ENCODE measurements around the gene LRP5. TPM values are rescaled to one million over a fixed set of nuclear protein-coding genes. Genes with fewer than 3 reads are reported as not detected.

LRP5 gene
- total RNA-seq, 2 experiments from 2014 or later = 2.0 to 2.9 TPM

- Mint-ChIP-seq H3K27me3 (no peaks in the 10 kb centered on the region), H3K36me3 (ENCODE audit: low read depth) (peaks cover 47% of the 10 kb centered on the region), H3K4me3 (no peak overlapping the region), H3K9me3 (no peaks in the 10 kb centered on the region), H3K4me1 (ENCODE audit: low read depth) (peaks cover 73% of the 10 kb centered on the region), H3K27ac (no peak overlapping the region)
- ChIA-PET CTCF (no interaction called here), POLR2A (interaction anchor here (0.8 kb wide), 1 partner anchor 269 kb away, joined by 3 read pairs; no protein-coding TSS in a partner anchor)
- no peak for TF ChIP-seq CTCF (IDR thresholded peaks at IDR 0.05)
- peaks cover 25% of the 10 kb centered on the region for H3K4me1 ChIP-seq (ENCODE audit: insufficient read depth, low read length)
- no peak overlapping the region for H3K4me3 ChIP-seq (ENCODE audit: low read length)
- no peak for ATAC-seq (ENCODE audit: poor library complexity)
- H3K27me3 ChIP-seq (ENCODE audit: control insufficient read depth in 1 of 2, insufficient read depth in 2 of 2, low read length in 2 of 2) = no peaks in the 10 kb centered on the region
- H3K9me3 ChIP-seq (ENCODE audit: control insufficient read depth in 1 of 2, insufficient read depth in 1 of 2, low read length in 2 of 2) = no peaks in the 10 kb centered on the region
- peaks cover 4% of the 10 kb centered on the region for H3K36me3 ChIP-seq (ENCODE audit: insufficient read depth, low read length)
- H3K27ac ChIP-seq (ENCODE audit: low read depth in 1 of 2, low read length in 2 of 2) = no peak overlapping the region
- intact Hi-C loops (cut with DNase I, micrococcal nuclease) = no loop called here
- DNase-seq = no peak
These were observed 167.0 kb downstream of the LRP5 start for GRCh38 chr11:68479390-68479789.

DNA sequence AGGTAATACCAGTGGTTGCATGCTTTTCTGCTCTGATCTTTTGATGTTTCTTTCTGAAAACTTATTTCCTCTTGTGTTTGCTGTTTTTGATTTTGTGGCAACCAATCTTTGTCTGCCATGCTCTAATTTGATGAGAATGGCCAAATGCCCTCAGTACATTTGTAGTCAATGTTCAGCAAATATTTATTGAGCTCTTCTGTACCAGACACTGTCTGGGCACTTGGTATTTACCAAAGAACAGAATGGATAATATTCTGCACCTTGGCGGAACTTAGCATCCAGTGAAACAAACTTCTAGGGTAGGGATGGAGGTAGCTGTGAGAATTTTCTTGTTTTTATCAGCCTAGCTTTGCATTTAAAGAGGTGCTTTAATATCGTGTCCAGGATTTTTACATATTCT is 167.8 kb downstream of the LRP5 start:
- Histone ChIP-seq H3K27me3 (ENCODE audit: control insufficient read depth in 1 of 2, insufficient read depth in 2 of 2, low read length in 2 of 2) (no peaks in the 10 kb centered on the region), H3K4me1 (ENCODE audit: insufficient read depth, low read length) (peaks cover 25% of the 10 kb centered on the region), H3K36me3 (ENCODE audit: insufficient read depth, low read length) (peaks cover 4% of the 10 kb centered on the region), H3K9me3 (ENCODE audit: control insufficient read depth in 1 of 2, insufficient read depth in 1 of 2, low read length in 2 of 2) (no peaks in the 10 kb centered on the region), H3K27ac (ENCODE audit: low read depth in 1 of 2, low read length in 2 of 2) (no peak overlapping the region), H3K4me3 (ENCODE audit: low read length) (no peak overlapping the region)
- POLR2A ChIA-PET = no interaction called here
- Mint-ChIP-seq H3K4me1 (ENCODE audit: low read depth) (peaks cover 79% of the 10 kb centered on the region), H3K27me3 (no peaks in the 10 kb centered on the region), H3K36me3 (ENCODE audit: low read depth) (peaks cover 42% of the 10 kb centered on the region), H3K4me3 (peak overlapping the region; percentile 49), H3K9me3 (no peaks in the 10 kb centered on the region), H3K27ac (peak overlapping the region; percentile 25)
- intact Hi-C loops (cut with DNase I, micrococcal nuclease) = no loop called here
- DNase-seq (no peak), ATAC-seq (ENCODE audit: poor library complexity) (no peak)
- CTCF ChIA-PET = no interaction called here
- TF ChIP-seq CTCF (IDR thresholded peaks at IDR 0.05) = no peak

DNA sequence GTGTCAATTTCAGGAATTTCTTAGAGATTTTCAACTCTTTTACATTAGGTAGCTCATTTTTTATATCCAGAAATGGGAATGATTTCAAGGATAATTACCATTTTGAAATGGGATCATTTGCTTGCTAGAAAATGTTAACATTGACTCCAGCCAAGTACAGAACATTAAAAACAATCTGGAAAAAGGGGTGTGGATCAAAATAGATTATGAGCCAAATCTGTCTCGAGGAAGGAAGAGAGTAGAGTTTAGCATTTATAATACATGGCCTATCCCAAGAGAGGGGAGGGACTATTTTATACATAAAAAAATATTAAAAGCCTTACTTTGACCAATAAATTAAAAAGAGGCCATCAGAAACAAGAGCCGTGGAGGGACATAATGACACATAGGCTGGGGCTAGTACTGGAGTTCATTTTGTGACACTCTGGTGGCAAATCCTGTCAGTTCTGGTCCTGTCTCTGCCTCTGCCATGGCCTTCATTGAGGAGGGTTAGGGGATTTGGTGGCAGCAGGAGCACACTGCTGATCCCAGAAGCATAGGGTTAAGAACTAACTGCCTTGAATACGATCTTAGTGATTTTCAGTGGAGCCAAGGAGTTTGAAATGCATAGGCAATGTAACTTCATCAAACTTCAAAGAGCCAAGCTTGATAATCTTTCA is 168.6 kb downstream of the LRP5 start:
- Histone ChIP-seq H3K36me3 (ENCODE audit: insufficient read depth, low read length) (peaks cover 4% of the 10 kb centered on the region), H3K9me3 (ENCODE audit: control insufficient read depth in 1 of 2, insufficient read depth in 1 of 2, low read length in 2 of 2) (no peaks in the 10 kb centered on the region), H3K27ac (ENCODE audit: low read depth in 1 of 2, low read length in 2 of 2) (no peak overlapping the region), H3K4me3 (ENCODE audit: low read length) (no peak overlapping the region), H3K4me1 (ENCODE audit: insufficient read depth, low read length) (peaks cover 30% of the 10 kb centered on the region), H3K27me3 (ENCODE audit: control insufficient read depth in 1 of 2, insufficient read depth in 2 of 2, low read length in 2 of 2) (no peaks in the 10 kb centered on the region)
- ATAC-seq (ENCODE audit: poor library complexity) = no peak
- peaks cover 84% of the 10 kb centered on the region for H3K4me1 Mint-ChIP-seq (ENCODE audit: low read depth)
- no peak for TF ChIP-seq CTCF (IDR thresholded peaks at IDR 0.05)
- H3K27ac Mint-ChIP-seq = peak overlapping the region; percentile 41
- intact Hi-C loops (cut with DNase I, micrococcal nuclease) = no loop called here
- no peak for DNase-seq
- H3K4me3 Mint-ChIP-seq = no peak overlapping the region
- H3K36me3 Mint-ChIP-seq (ENCODE audit: low read depth) = peaks cover 41% of the 10 kb centered on the region
- CTCF ChIA-PET = interaction anchor here (0.9 to 1.0 kb wide), 2 partner anchors 10 to 14 kb away, joined by 3 read pairs; no protein-coding TSS in a partner anchor
- no peaks in the 10 kb centered on the region for H3K27me3 Mint-ChIP-seq
- H3K9me3 Mint-ChIP-seq = no peaks in the 10 kb centered on the region
- POLR2A ChIA-PET = interaction anchor here (1.4 kb wide), 1 partner anchor 21 kb away, joined by 6 read pairs; the partner anchor contains the start of gene PPP6R3
